Natural killer cell (primary cell): ENCODE measurements around the gene ATP2C1. TPM values are rescaled to one million over a fixed set of nuclear protein-coding genes. Genes with fewer than 3 reads are reported as not detected.

Experiments
- ATAC-seq, 3 donors: fragments of 150-1000 bp in 2 of 3; fragments of 200-7000 bp in 1 of 3; cut with Tn5 transposase; 1 replicate in 1 of 3; 2 replicates in 2 of 3; pipeline ENCODE4 v1.10.0; 2021; ENCODE audit warnings: mild to moderate bottlenecking in 2 of 3, moderate library complexity in 2 of 3
- DNase-seq, 2 donors: peaks; one replicate each; pipeline versions ENCODE4 v3.0.0 to v3.0.0-alpha.2; 2013 to 2021; ENCODE audit warnings: mixed read lengths in 1 of 2
- H3K27ac ChIP-seq: one replicate; pipeline ENCODE4 v1.5.1; 2013; ENCODE audit warnings: mild to moderate bottlenecking, low read length
- H3K27me3 ChIP-seq: one replicate; pipeline ENCODE4 v1.6.1; 2013; ENCODE audit warnings: low read length; ENCODE audit not compliant: control insufficient read depth, insufficient read depth
- H3K36me3 ChIP-seq: one replicate; pipeline ENCODE4 v1.6.1; 2013; ENCODE audit warnings: low read length; ENCODE audit not compliant: control insufficient read depth, insufficient read depth
- H3K4me1 ChIP-seq: one replicate; pipeline ENCODE4 v1.6.1; 2013; ENCODE audit warnings: low read length; ENCODE audit not compliant: control insufficient read depth, insufficient read depth
- H3K4me3 ChIP-seq: one replicate; pipeline ENCODE4 v1.5.1; 2013; ENCODE audit warnings: low read length
- H3K9me3 ChIP-seq: one replicate; pipeline ENCODE4 v1.6.1; 2013; ENCODE audit warnings: low read length; ENCODE audit not compliant: control insufficient read depth, insufficient read depth
- H3K27ac Mint-ChIP-seq, 2 donors: one replicate each; pipeline ENCODE4 v1.8.0; 2022; ENCODE audit warnings: mild to moderate bottlenecking in 2 of 2, mixed read lengths in 2 of 2, moderate library complexity in 1 of 2
- H3K27me3 Mint-ChIP-seq, 2 donors: one replicate each; pipeline ENCODE4 v1.8.0; 2022; ENCODE audit warnings: low read depth in 2 of 2, mixed read lengths in 2 of 2
- H3K36me3 Mint-ChIP-seq: one replicate; pipeline ENCODE4 v1.8.0; 2022; ENCODE audit warnings: mixed read lengths
- H3K4me1 Mint-ChIP-seq, 2 donors: one replicate each; pipeline ENCODE4 v1.8.0; 2022; ENCODE audit warnings: mixed read lengths in 2 of 2
- H3K4me3 Mint-ChIP-seq: one replicate; pipeline ENCODE4 v1.8.0; 2022; ENCODE audit warnings: mild to moderate bottlenecking, moderate library complexity, mixed read lengths
- H3K9me3 Mint-ChIP-seq, 2 donors: one replicate each; pipeline ENCODE4 v1.8.0; 2022; ENCODE audit warnings: mixed read lengths in 2 of 2
- WGBS: methylation state at CpG from one replicate; pipeline ENCODE4 v1.1.7; 2013; ENCODE audit warnings: missing lambda C conversion rate; ENCODE audit not compliant: insufficient coverage; 5-methylcytosine and 5-hydroxymethylcytosine counted together
- intact Hi-C: fragments of 100-400 bp; cut with micrococcal nuclease; formaldehyde crosslinking; loops from one replicate; pipeline ENCODE4 v1.14.2; 2022
- total RNA-seq, 4 donors: library from RNA; stranded (reverse); fragments of 120-200 nt in 1 of 4; gene quantifications; one replicate each; pipeline versions ENCODE4 v1.2.3 to v1.2.4, GENCODE V29; 2013 to 2022
- TF ChIP-seq, protein P1 (sequence below): fragments of 200-600 bp; IDR thresholded peaks from one replicate; pipeline ENCODE4 v1.8.0; 2022; ENCODE audit warnings: antibody characterized with exemption

ATP2C1 gene
- total RNA-seq, 3 donors from 2014 or later (not counting 1 experiment from before 2014, with no cell fraction given), result 58.8 to 72.9 (median 60.6) TPM

DNA sequence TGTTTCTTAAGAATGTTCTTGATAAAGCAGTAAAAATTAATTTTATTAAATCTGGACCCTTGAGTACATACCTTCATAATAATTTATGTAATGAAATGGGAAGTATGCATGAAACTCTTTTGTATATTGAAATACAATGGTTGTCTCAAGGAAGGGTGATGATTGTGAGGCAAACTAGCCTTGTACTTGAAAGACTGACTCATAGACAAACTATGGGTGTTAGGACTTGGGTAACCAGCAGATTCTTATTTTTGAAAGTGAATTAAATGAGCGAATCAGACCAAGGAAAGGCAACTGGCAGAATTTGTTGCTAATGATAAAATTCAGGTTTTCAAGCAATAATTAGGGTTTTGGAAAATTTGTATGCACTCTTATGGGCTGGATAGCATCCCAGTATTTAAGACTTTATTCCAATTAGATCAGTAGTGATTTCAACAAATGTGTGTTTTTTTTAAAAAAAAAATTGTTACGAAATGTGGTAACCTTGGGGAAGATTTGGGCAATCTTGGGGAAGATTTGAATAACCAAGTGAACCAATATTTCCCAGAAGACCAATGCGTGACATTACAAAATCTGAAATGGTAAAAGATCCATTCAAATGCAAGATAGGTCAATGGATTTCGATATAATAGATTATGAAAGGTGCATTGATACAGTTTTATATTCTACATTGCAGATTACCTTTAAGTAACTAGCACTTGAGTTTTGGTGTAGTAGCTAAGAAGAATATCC, 42.0 kb downstream of the ATP2C1 start:
- ATAC-seq (no peak), DNase-seq (no peak)
- TF ChIP-seq, protein P1, sequence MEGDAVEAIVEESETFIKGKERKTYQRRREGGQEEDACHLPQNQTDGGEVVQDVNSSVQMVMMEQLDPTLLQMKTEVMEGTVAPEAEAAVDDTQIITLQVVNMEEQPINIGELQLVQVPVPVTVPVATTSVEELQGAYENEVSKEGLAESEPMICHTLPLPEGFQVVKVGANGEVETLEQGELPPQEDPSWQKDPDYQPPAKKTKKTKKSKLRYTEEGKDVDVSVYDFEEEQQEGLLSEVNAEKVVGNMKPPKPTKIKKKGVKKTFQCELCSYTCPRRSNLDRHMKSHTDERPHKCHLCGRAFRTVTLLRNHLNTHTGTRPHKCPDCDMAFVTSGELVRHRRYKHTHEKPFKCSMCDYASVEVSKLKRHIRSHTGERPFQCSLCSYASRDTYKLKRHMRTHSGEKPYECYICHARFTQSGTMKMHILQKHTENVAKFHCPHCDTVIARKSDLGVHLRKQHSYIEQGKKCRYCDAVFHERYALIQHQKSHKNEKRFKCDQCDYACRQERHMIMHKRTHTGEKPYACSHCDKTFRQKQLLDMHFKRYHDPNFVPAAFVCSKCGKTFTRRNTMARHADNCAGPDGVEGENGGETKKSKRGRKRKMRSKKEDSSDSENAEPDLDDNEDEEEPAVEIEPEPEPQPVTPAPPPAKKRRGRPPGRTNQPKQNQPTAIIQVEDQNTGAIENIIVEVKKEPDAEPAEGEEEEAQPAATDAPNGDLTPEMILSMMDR, result no peak
- no peak overlapping the region for H3K27ac ChIP-seq
- H3K4me3 Mint-ChIP-seq, result no peak overlapping the region
- H3K9me3 ChIP-seq, result no peaks in the 10 kb centered on the region
- H3K27ac Mint-ChIP-seq, result no peak overlapping the region
- WGBS, result 80% methylated on average over 3 of the region's 4 CpGs
- H3K36me3 Mint-ChIP-seq, result no peaks in the 10 kb centered on the region
- no peak overlapping the region for H3K4me3 ChIP-seq
- intact Hi-C loops, result no loop called here
- H3K27me3 Mint-ChIP-seq, result no peaks in the 10 kb centered on the region
- H3K27me3 ChIP-seq, result no peaks in the 10 kb centered on the region
- no peaks in the 10 kb centered on the region for H3K9me3 Mint-ChIP-seq
- peaks cover 0 to 5% of the 10 kb centered on the region in 2 donors for H3K4me1 Mint-ChIP-seq
- H3K4me1 ChIP-seq, result no peaks in the 10 kb centered on the region
- peaks cover 18% of the 10 kb centered on the region for H3K36me3 ChIP-seq

DNA sequence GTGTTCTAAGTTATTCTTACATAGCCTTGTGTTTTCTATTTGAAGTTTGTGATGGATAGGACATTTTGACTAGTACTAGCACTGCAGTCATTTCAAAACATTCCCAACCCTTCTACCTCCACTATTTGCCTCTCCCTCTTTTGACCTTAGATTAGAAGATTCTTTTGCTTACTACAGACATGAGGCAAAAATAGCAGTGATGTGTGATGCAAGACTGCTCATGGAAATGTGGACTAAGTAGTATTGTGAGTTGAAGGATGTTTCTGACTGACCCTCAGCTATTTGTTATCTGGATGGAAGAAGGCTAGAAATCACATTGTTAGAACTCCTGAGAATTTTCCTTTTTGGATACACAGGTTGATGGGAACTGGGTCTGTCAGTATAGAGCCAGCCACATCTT, 45.9 kb downstream of the ATP2C1 start:
- intact Hi-C loops, result no loop called here
- DNase-seq, result no peak
- Mint-ChIP-seq H3K36me3 (peaks cover 12% of the 10 kb centered on the region), H3K27ac (no peak overlapping the region), H3K9me3 (no peaks in the 10 kb centered on the region), H3K4me1 (no peaks in the 10 kb centered on the region), H3K27me3 (no peaks in the 10 kb centered on the region), H3K4me3 (no peak overlapping the region)
- Histone ChIP-seq H3K4me1 (no peaks in the 10 kb centered on the region), H3K27ac (no peak overlapping the region), H3K36me3 (peaks cover 32% of the 10 kb centered on the region), H3K27me3 (no peaks in the 10 kb centered on the region), H3K4me3 (no peak overlapping the region), H3K9me3 (no peaks in the 10 kb centered on the region)
- ATAC-seq, result no peak
- TF ChIP-seq, protein P1, result no peak

DNA sequence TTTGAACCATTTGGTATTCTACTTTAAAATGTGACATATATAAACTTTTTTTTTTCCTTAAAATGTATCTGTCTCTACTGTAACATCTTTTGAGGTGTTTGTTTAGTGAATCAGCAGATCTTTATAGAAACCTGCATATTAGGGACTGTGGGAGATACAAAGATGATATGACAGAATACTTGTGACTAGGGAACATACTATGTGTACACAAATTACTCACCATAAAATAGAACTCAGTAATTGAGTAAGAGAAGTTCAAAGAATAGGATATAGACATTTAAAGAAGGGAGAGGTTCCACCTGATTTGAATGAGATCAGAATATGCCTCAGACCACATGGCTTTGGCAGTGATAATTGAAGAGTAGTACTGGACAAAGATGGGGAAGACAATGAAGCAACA, 47.9 kb downstream of the ATP2C1 start:
- H3K4me1 ChIP-seq, result no peaks in the 10 kb centered on the region
- H3K27ac ChIP-seq, result no peak overlapping the region
- ATAC-seq (no peak), DNase-seq (no peak)
- no peak overlapping the region for H3K4me3 ChIP-seq
- Mint-ChIP-seq H3K4me1 (no peaks in the 10 kb centered on the region), H3K27me3 (no peaks in the 10 kb centered on the region), H3K27ac (no peak overlapping the region), H3K9me3 (no peaks in the 10 kb centered on the region), H3K36me3 (peaks cover 19% of the 10 kb centered on the region), H3K4me3 (no peak overlapping the region)
- TF ChIP-seq, protein P1, result no peak
- H3K36me3 ChIP-seq, result peaks cover 32% of the 10 kb centered on the region
- no peaks in the 10 kb centered on the region for H3K27me3 ChIP-seq
- H3K9me3 ChIP-seq, result no peaks in the 10 kb centered on the region
- intact Hi-C loops, result no loop called here

DNA sequence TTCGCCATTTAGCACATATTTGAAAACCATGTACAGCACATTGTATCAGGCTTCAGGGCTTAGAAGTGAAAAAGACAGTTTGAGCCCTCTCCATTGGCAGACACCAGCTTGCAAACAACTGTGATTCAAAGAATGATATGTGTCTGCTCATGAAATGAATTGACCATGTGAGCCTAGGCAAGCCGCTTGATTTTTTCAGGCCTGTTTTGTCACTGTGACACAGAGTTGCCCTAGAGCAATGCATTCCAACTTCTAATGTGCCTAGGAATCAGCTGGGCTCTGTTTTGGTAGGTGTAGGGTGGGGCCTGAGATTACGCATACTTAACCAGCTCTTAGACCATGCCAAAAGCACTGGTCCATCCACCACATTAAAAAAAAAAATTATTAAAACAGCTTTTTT, 53.0 kb downstream of the ATP2C1 start:
- H3K27me3 Mint-ChIP-seq, result no peaks in the 10 kb centered on the region
- no peaks in the 10 kb centered on the region for H3K4me1 ChIP-seq
- no peak overlapping the region for H3K4me3 Mint-ChIP-seq
- 92% methylated on average over 2 of the region's 3 CpGs for WGBS
- TF ChIP-seq, protein P1, result no peak
- ATAC-seq (no peak), DNase-seq (no peak)
- peaks cover 44% of the 10 kb centered on the region for H3K36me3 ChIP-seq
- intact Hi-C loops, result no loop called here
- H3K27me3 ChIP-seq, result no peaks in the 10 kb centered on the region
- no peak overlapping the region for H3K4me3 ChIP-seq
- peaks cover 25% of the 10 kb centered on the region for H3K36me3 Mint-ChIP-seq
- H3K27ac Mint-ChIP-seq, result no peak overlapping the region
- no peaks in the 10 kb centered on the region for H3K9me3 ChIP-seq
- no peaks in the 10 kb centered on the region for H3K9me3 Mint-ChIP-seq
- no peak overlapping the region for H3K27ac ChIP-seq
- peaks cover 0 to 19% of the 10 kb centered on the region in 2 donors for H3K4me1 Mint-ChIP-seq
